HUDEP-2 (cell line): Measurements from ENCODE around the gene MTA3.

ENCODE experiments used
- DNase-seq, 76 experiments: peaks; one replicate each; lab custom pipeline; 2025; ENCODE audit not compliant: unreplicated experiment in 76 of 76; lab: John Stamatoyannopoulos, UW

The MTA3 gene

DNA sequence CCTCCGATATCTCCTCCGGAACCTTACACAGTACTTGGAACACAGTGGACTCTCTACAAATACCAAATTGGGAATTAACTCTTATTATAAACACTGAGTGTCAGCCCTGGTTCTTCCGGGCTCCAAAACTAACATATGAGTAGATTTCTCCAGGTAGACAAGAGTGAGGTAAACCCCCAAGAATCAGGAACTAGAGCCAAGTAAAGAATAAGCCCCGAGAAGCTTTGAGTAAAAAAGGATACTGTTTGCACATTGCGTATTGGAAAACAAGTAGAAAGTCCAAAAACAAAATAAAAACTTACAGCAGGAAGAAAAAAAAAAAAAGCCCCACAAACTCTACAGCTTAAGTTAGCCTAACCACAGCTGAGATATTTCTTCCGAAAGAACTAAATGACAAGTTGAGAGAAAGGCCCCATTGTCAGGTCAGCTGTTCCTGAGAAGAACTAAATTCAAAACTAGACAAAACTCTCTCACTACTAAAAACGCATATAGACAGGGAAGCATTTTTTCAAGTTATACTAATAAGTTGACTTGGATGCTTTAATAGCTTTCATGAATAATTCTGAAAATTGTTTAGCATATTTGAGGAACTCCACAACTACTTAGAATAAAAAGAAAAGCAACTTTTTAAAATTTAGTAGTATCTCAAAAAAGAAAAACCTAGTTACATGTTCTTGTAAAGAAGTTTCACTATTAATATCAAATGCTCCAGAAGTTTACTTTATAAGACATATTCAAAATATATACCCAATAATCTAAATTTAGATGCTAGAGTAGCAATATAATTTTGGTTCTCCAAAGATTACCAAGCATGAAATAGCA is 228.2 kb downstream of the MTA3 start:
- DNase-seq = no peak

DNA sequence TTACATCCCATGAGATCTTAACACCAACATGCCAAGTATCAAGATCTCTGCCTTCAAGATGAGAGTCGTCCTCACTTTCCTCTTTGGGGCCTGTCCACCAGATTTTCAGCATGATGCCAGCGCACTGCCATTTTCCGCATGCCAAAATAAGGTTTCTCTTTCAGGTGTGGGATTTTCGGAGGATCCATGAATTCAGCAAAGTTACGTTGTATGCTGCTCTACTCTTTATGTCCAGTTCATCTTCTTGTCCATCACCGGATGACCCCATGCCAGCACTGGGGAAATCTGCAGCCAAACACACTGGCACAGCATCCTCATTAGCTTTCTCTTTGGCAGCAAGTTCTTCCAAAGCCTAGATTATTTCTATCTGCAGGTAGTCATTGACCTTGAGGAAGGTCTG is 228.8 kb downstream of the MTA3 start:
- DNase-seq = no peak

DNA sequence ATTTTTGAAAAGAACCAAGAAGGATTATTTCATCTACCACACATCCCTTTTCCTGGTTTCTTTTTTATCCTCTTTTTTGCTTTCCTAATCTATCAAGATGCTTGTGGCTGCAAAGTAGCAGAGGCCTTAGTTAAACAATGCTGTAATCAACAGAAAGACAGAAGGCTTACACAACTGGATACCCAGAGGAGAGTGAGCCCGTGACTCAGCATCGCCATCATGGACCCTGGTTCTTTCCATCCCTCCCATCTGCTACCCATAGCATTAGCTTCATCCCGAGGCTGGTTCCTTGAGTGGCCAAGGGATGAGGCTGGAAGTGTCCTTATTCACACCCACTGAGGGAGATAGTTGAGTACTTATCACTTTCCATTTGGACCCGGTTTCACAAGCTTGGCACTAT is 231.4 kb downstream of the MTA3 start:
- no peak for DNase-seq

DNA sequence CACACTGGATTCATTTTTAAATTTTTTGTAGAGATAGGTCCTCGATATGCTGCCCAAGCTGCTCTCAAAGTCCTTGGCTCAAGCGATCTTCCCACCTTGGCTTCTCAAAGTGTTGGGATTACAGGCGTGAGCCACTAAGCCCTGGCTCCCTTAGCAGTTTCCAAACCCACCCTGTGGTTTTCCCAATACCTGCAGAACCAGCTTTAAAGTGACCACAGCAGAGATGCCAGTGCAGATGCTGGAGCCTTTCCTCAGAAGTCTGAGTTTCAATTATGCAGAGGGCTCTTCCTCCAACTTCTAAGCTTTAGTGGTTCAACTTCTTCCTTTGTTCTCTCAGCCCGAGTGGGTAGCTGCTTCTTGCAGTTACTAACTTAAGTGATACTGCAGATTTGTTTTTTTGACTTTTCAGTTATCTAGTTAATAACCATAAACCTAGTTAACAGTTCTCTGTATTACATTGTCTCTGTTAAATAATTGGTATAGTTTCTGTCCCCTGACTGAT is 232.1 kb downstream of the MTA3 start:
- no peak for DNase-seq

DNA sequence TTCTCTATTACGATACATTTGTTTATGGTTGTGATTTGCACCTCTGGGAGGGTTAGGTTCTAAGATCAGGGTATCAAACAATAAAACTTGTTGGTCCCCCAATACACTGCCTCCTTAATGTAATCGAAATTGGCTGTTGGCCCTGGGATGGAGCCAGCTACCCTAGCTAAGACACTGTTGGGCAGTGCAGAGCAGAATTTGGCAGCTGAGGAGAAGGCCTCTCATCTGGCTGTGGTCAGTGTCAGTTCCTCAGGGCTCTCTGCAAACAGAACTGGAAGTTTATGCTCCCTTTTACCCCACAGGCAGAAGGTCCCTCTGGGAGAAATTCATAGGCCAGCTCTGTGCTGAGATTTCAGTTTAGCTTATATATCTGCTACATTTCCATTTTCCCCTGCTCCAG is 232.5 kb downstream of the MTA3 start:
- no peak for DNase-seq

DNA sequence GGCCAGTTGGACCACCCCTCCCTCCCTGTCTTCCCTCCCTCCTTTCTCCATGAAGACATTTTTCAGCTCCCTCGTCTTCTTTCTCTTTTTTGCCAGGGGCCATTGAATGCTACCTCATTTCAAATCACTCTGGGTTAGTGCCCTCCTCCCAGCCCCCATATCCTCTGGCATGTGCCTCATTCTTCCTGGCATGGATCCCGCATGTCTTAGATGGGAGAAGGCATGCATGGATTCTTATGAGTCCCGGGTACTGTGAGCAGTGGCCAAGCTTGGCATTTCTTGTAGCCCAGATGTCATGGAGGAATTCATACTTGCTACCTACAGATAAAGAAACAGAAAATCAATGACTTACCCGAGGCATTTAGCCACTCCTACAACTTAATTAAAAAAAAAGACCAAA is 232.9 kb downstream of the MTA3 start:
- no peak for DNase-seq

DNA sequence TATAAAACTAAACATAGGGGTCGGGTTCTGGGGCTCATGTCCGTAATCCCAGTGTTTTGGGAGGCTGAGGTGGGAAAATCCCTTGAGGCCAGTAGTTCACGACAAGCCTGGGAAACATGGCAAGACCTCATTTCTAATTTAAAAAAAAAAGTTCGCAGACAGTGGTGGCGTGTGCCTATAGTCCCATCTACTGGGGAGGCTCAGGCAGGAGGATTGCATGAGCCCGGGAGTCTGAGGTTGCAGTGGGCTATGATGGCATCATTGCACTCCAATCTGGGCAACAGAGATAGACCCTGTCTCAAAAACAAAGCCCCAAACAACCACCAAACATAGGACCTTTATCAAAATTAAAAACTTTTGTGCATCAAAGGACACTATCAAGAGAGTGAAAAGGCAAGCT is 233.7 kb downstream of the MTA3 start:
- DNase-seq = no peak

DNA sequence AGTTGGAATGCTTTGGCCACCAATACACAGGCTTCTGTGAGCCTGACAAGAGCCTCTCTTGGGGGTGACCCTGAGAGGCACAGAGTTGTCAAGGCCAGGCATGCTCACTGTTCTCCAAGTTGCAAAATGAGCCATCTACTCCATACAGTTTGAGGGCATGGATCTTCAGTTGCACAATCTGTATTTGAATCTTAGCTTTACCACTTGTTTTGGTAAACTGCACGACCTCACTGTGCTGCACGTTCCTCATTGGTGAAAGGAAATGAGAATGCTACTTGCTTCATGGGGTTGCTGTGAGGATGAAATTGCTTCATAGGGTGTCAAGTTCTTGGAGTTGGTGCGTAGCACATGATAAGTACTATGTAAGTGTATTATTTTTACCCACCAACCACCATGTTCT is 235.9 kb downstream of the MTA3 start:
- no peak for DNase-seq

DNA sequence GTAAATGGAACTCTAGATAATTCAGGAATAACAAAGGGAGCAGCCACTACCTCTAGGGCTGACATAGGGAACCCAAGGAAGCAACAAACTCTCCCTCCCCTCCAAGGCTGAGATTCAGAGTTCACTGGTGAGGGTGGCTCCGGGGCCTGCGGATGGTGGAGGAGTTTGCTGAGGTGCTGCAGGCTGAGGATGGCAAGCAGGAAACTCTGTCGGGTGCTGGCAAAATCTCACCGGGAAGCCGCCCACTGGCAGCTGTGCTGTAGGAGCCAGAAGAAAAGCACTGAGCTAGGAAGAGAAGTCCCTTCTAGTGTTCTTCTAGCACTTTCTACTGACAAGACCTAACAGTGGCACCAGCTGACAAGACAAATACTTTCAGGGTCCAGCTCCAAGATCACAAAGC is 236.5 kb downstream of the MTA3 start:
- no peak for DNase-seq
